Gastroesophageal sphincter (tissue), 3 donors: ENCODE measurements around the gene CCNC.
"Not testable (repeated sequence)": the region's sequence is repeated elsewhere in the genome, so short reads cannot be mapped to it uniquely, and the experiment has no call there.

Experiments
- POLR2A ChIP-seq, 2 donors: fragments of 450-650 bp; IDR thresholded peaks; one replicate each; pipeline ENCODE4 v1.6.1; 2017; ENCODE audit warnings: antibody characterized with exemption in 2 of 2, mild to moderate bottlenecking in 2 of 2, moderate library complexity in 1 of 2
- POLR2AphosphoS5 ChIP-seq: sonication (generic); formaldehyde crosslinking; IDR thresholded peaks from one replicate; pipeline ENCODE4 v1.6.1; 2017; ENCODE audit warnings: antibody characterized with exemption
- TF ChIP-seq, protein P1 (sequence below), 4 experiments: fragments of 200-600 bp in 2 of 4; fragments of 450-650 bp in 2 of 4; sonication (generic) in 1 of 4; IDR thresholded peaks; one replicate each; pipeline ENCODE4 v1.5.1; 2017 to 2019; ENCODE audit warnings: antibody characterized with exemption in 4 of 4, mild to moderate bottlenecking in 2 of 4, moderate library complexity in 2 of 4

DNA sequence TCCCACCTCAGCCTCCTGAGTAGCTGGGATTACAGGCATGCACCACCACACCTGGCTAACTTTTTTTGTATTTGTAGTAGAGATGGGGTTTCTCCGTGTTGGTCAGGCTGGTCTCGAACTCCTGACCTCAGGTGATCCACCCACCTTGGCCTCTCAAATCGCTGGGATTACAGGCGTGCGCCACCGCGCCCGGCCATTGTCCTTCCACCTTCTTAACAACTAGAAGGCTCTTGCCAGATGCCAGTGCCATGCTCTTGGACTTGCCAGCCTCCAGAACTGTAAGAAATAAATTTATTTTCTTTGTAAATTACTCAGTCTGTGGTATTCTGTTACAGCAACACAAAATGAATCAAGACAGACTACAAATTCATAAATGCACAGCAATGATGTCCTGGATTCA lies 26.2 kb upstream of the CCNC start:
- TF ChIP-seq, protein P1, sequence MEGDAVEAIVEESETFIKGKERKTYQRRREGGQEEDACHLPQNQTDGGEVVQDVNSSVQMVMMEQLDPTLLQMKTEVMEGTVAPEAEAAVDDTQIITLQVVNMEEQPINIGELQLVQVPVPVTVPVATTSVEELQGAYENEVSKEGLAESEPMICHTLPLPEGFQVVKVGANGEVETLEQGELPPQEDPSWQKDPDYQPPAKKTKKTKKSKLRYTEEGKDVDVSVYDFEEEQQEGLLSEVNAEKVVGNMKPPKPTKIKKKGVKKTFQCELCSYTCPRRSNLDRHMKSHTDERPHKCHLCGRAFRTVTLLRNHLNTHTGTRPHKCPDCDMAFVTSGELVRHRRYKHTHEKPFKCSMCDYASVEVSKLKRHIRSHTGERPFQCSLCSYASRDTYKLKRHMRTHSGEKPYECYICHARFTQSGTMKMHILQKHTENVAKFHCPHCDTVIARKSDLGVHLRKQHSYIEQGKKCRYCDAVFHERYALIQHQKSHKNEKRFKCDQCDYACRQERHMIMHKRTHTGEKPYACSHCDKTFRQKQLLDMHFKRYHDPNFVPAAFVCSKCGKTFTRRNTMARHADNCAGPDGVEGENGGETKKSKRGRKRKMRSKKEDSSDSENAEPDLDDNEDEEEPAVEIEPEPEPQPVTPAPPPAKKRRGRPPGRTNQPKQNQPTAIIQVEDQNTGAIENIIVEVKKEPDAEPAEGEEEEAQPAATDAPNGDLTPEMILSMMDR (IDR thresholded peaks at IDR 0.05), result not testable (repeated sequence)
- TF ChIP-seq POLR2A (IDR thresholded peaks at IDR 0.05); POLR2AphosphoS5: not testable (repeated sequence)
